Epidermal melanocyte (primary cell): Measurements from ENCODE around the gene UBTD1.
A peak's percentile ranks its signal among the peaks of the same experiment; 100 is the strongest.
"Not testable (repeated sequence)": the region's sequence is repeated elsewhere in the genome, so short reads cannot be mapped to it uniquely, and the experiment has no call there.

Source experiments
- DNase-seq: peaks from one replicate; pipeline ENCODE4 v3.0.0; 2011; ENCODE audit warnings: low spot score; ENCODE audit not compliant: insufficient read length

UBTD1 gene

DNA sequence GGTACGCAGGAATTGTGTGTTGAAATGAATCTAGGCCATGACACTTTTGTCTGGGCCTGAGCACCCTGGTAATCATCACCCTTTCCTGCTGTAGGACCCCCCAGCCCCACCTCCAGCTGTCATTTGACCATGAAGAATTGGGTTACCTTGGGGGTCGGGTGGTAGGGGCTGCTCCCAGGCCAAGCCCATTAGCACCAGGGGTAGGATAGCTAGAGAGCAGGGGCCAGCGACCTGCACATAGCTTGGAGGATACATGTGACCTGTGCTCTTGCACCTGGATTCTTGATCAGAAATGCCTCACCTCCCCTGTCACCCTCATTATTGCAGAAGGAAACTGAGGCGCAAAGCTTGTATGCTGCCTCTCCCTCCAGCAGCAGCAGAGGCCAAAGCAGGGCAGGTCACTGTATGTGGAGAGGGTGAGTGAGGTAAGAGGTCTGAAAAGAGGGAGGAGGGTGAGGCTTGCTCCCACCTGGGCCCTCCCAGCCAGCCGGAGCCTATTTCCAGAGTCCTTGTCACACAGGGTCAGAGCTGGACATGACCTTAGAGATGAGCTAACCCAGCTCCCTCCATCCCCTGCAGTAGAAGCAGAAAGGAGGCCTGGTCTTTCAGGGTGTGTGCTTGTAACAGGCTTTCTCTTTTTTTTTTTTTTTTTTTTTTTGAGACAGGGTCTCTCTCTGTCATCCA is 38.6 kb downstream of the UBTD1 start:
- DNase-seq, result no peak

DNA sequence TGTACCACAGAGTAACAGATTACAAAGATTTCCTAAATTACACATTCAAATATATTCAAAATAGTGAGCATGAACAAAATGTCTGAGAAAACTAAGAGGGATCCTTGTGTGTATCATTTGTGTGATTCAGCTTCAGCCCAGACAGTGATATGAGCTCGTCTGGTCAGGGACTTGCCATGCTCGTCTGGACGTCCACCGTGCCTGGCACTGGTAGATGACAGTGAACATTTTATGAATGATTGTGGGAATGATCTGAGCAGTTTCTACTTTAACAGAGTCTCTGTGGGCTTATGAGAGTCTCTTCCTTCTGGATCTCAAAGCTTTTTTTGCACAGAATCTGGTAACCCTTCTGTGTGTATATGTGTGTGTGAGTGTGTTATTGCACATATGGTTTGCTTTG is 39.7 kb downstream of the UBTD1 start:
- no peak for DNase-seq

DNA sequence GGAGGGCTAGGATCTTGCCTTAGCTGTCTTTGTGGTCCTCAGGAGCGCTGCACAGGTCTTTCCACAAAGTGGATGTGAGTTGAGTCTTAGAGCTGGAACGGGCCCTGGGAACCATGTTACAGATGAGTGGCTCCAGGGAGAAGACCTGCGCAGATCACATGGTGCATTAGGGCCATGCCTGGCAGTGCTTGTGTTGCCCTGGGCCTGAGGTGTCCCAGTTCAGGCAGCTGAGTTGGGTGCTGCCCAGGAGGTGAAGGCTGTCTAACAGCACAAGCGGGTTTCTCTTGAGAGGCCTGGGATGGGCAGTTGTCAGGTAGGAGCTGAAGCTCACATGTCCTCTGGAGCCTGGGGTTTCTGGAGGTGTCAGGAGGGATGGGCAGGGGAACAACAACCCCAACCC is 40.1 kb downstream of the UBTD1 start:
- DNase-seq, result no peak

DNA sequence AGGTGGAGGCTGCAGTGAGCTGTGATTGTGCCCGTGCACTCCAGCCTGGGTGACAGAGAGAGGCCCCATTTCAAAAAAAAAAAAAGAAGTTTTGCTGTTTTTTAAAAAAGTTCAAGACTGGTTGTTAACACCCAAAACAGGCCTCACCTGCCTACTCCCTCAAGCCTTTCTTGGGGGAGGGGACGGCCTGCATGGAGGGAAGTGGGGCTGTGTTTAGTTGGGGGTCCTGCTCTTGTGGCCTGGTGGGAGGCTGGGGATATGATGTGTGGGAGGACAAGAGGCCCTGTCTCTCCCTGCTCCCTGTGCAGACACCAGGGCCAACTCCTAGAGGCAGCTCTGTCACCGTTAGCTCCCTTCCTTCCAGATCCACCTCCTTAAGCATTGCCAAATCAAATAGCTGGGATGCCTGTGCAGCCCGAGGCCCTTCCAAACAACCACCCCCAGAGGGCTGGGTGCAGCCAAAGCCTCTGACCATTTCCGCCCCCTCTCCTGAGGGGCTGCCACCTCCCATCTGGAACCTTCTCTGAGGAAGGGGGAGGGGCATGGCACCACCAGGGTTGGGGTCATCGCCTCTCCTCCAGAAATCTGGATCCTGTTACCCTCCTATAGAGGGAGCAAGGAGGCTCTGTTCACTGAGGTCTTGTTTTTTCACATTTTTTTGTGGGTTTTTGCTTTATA is 40.9 kb downstream of the UBTD1 start:
- DNase-seq, result no peak

DNA sequence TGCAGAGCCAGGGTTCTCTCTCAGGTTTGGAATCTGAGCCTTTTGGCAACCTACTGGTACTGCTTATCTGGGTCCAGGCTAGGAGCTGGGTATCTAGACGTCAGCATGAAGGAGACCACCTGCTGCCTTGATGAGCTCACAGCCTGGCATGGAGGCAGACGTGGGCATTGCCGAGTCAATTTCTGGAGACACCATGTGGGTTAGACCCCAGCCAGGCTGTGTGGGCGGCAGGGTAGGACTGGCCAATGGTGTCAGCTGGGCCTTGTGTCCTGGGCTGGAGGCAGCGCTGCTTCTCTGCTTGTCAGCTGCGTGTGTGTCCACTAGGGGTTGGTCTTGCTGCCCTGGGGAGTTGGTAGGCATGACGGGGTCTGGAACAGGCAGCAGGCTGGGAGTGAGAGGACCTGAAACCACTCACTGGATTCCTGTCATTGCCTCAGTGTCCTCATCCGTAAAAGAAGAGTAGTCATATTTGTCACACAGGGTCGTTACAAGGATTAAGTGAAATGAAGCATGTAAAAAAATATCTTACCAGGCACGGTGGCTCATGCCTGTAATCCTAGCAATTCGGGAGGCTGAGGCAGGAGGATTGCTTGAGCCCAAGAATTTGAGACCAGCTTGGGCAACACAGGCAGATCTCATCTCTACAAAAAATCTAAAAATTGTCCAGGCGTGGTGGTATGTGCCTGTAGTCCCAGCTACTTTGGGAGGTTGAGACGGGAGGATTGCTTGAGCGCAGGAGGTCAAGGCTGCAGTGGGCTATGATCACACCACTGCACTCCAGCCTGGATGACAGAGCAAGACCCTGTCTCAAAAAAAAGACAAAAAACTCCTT is 42.2 kb downstream of the UBTD1 start:
- no peak for DNase-seq

DNA sequence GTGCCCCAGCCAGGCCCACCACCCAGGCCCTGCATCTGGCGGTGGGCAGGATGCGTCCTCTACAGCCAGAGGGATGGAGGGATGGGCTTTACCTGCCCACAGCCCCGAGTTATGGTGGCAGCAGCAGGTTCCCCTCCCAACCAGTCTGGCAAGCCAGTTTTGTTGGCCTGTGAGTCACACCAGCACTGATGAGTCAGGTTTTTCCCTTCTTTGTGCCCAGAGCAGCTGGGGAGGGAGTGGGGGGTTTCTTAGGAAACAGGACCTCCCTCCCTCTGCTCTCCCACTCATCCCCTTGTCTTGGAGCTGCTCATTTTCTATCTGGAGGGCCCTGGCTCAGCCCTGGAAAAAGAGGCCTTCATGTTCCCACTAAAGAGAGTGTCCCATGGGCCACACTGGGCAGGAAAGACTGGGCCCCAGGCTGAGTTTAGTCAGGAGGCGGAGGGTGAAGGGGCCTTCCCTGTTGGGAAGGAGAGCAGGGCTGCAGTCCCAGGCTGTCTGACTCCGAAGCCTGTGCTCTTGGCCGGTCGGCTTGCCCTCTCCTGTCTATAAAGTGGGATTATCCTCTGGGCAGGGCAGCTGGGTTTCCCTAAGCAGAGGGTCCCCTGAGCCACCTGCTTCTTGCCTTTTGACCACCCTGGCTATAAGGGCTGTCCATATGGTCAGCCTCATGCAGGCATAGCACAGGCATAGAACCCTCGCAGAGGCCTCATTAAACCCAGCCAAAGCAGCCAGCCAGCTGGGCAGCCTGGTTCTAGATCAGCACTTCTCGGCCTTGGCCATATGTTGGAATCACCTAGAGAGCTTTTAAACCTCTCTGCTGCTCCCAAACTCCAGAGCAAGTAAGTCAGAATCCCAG is 43.7 kb downstream of the UBTD1 start:
- DNase-seq, result no peak

DNA sequence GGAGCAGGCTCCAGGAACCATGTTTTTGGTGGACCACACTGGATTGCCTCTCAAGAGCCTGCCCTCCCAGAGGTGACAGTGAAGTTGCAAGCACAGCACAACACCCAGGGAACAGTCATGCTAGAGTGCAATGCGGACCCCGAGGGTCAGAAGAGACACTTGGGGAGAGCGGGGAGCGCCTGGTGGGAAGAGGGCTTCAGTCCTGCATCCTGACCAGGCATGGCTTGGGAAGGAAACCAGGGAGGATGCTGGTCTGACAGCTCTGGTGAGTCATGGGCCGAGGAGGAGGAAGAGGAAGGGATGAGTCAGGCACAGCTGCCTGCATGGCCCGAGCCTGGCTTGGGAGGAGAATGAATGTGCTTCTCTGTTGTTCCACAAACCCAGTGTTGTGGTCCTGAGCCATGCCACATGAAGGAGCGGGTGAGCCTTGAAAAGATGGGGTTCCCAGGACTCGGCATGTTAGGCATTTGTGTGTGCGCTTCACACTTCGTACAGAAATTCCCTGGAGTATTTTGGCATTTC is 44.4 kb downstream of the UBTD1 start:
- DNase-seq, result peak; percentile 68

DNA sequence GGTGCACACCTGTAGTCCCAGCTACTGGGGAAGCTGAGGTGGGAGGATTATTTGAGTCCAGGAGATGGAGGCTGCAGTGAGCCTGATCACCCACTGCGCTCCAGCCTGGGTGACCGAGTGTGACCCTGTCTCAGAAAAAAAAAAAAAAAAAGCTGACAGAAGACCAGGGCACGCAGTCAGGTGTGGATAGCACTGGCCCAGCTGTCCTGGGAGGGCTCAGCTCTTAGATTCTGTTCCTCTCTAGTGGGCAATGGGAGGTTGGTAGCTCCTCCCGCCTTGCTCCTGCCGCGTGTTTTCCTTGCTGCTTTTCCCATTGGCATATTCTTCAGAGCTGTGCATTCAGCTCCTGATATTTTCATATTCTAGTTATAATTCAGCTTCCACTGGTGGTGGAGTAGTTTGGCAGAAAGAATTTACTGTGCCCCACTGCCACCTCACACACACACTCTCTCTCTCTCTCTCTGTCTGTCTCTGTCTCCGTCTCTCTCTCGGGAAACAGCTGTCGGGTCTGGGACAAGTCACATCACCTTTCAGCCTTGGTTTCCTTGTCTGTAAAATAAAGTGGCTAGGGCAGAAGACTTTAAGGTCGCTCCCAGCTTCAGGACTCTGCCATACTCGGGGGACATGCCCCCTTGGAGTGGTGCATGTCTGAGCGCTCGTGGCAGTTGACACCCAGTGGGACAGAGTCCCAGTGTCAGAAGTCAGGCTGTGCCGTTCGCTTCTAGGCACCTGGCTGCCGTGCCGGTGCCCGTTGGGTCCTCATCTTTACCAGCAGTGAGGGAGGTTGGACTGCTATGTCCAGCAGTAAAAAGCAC is 47.9 kb downstream of the UBTD1 start:
- DNase-seq, result no peak

DNA sequence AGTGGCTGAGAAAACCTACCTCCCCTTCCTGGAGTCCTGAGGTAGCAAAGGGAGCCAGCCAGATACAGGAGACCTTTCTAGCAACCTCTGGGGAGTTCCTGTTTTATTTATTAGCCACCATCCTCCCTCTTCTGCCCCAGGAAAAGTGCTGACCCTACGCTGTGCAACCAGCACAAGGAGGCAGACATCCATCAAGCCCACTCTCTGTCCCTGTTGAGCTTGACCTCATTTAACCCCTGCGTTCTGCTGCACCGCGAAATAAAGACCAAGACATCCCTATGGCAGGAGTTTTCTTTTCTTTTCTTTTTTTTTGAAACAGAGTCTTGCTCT is 48.5 kb downstream of the UBTD1 start:
- no peak for DNase-seq

DNA sequence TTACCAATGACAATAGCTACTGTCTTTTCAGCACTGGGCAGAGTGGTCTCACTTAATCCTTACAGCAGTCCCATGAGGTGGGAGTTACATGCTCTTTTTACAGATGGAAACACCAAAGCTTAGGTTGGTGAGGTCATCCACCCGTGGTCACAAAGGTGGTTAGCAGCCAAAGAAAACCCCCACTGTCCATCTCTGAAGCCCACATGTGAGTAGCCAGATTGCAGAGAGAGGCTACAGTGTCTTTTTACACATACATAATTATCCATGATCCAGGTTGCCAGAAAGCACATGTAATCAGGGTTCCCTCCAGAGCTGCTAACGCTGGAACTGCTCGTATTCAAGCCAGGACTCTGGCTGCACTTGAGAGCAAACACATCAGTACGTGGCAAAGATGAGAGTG is 49.2 kb downstream of the UBTD1 start:
- DNase-seq, result no peak

DNA sequence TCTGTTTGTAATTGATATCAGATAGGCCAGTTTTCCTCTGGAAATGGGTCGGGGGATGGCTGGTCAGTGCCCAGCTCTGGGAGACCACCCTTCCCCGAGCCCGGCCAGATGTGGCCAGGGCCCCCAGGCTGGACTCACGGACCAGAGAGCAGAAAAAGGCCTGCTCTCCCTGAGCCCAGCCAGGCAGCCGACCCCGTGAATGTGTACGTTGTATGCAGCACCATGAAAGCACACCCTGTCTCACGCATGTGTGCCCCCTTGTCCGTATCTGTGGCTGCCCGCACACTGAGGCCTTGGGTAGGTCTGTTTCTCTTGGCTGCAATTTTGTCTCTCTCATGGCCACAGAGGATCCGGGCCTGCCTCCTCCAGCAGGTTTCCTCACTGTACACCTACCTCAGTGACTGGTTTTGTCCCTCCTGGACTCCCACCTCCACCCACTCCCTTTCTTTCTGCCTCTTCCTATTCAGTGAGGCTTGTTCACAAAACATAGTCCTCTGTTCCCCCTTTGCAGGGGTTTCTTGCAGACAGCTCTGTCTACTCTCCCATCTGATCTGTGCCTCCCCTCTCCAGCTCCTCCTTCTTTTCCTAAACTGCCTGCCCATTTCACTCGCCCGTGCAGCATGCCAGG is 50.2 kb downstream of the UBTD1 start:
- no peak for DNase-seq

DNA sequence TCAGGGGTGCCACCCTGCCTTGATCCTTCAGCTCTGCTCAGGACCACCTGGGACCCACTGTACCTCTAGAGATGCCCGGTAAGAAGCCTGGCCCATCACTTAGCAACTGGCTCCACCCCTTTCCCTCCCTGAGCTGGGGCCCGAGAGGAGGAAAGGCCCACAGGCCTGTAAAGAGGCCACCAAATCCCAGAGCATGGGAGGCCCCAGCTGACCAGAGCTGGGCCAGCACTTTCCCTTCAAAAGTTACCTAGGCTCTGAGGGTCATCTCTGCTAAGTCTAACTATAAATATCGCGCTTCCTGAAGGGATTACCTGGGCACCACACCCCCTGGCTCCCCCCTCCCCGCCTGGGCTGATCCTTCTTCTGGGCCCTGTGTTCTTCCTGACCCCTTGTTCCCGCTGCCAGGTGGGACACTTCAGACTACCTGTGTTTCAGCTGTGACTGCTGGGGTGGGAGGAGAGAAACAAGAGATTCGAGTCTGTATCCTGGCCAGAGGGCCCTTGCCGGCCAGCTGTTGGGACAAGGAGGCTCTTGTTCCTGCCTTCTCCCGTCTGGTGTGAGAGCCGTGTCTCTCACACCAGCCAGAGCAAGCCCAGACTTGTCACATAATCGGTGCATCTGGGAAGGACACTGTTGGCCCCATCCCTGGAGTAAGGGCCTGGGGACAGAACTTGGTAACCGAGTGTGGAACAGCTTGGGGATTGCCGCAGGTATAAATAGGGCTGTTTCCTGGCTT is 51.0 kb downstream of the UBTD1 start:
- no peak for DNase-seq

DNA sequence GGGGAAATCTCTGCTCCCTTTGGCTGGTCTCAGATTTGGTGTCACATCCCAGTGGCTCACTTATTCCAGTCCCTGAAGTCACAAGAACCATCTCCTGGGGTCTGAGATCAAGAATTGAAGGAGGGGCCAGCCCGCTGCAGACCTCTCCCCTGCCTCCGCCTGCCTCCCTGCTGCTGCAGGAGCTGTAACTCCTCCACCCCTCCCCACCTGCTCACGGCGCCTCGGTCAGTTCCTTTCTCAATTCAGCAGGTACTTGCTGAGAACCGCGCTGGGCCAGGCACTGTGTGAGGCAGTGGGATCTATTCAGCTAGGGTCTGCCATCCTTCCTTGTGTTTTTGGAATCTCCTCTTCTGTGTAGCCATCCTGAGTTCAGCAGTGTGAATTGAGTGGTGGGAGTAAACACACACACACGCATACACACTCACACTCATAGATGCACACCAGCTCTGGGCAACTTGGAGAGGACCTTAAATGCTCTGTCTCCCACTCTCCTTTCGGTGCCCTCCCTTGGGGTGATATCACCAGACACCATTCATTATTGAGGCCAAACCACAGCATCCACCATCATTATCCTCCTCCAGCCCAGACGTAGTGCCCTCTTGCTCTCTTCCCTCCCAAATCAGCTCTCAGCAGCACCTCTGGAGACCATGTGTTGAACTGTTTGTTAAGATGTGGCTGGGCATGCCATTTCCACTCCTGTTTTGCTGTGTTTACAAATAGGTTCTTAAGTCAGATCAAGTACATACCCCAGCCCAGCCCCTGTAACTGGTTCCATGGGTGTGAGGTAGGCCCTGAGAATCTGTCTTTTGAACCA is 51.8 kb downstream of the UBTD1 start:
- DNase-seq, result no peak

DNA sequence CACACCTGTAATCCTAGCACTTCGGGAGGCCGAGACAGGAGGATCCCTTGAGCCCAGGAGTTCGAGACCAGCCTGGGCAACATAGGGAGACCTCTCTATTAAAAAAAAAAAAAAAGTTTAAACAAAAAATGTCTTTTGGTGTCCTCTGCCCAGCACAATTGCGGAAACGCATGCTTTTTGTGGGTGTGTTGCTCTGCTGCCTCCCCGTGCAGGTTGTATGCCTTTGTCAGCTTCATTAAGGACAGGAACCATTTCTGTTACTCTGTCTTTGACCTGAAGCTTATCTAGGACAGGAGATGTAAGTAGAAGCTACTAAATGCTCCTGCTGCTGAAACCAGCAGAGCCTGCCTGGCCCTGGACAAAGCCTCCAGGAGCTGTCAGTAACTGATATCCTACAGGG is 52.5 kb downstream of the UBTD1 start:
- DNase-seq, result no peak

DNA sequence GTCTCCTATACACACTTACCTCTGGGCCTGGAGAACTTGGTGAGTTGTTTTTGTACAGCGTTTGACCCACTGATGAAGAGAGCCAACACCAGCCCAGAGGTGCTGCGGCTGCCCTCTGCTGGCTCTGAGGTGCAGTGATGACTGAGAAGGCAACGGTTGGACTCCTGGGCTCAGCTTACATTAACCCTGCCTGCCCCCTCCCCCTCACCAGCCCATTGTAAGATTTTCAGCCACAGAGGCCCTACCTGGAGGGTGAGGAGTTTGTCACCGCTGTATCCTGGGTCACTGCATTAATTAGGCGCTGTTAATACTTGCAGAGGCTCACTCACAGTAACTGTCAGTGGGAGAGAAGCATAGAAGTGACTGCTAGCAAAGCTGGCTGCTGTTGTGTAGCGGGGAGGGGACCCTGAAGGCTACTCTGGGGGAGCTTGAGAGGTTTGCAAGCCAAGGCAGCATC is 54.9 kb downstream of the UBTD1 start:
- no peak for DNase-seq

DNA sequence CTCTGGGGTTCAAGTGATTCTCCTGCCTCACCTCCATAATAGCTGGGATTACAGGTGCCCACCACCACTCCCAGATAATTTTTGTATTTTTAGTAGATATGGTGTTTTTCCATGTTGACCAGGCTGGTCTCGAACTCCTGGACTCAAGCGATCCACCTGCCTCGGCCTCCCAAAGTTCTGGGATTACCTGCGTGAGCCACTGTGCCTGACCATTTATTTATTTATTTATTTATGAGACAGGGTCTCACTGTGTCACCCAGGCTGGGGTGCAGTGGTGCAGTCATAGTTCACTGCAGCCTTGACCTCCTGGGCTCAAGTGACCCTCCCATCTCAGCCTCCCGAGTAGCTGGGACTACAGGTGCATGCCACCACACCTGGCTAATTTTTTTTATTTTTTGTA is 55.6 kb downstream of the UBTD1 start:
- not testable (repeated sequence) for DNase-seq

DNA sequence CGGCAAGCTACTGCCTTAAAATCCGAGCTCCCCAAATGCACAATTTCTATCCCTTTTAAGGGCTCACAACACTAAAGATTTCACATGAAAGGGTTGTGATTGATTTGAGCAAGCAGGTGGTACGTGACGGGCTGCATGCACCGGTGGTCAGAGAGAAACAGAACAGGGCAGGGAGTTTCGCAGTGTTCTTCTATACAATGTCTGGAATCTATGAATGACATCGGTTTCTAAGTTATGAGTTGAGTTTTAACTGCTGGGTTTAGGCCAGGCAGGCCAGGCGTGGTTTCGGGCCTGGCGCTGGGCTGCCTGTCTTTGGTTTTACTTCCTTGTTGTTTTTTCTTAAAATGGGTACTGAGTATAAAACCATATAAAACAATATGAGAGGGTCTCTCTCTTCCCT is 56.8 kb downstream of the UBTD1 start:
- not testable (repeated sequence) for DNase-seq

DNA sequence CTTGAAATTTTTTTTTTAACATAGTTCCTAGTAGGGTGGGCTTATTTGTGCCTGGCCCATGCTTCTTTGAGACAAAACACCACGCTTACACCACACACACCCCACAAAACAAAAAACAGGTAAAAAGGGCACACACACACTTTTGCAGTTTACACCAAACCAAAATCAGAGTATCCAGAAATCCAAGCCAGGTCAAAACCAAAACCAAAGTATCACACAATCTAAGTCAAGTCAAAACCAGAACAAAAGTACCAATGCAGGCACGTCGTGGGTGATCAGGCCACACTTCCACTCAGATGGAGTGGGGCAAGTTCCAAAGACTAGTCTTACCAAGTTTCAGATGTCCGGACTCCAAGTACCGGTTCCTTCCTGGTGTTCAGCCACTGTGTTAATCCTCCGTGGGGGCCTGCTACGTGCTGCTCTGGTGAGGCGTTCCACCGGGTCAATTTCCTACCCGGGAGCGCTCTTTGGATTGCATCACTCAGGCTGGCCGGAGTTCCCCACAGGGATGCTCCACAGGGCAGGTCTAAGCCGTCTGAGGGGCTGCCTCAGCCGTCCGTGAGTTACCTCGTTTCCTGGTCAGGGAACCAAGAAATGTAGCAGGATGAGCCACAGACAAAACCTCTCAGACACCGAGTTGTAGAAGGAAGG is 62.1 kb downstream of the UBTD1 start:
- DNase-seq, result not testable (repeated sequence)
